CD4-positive, alpha-beta T cell (primary cell): Measurements from ENCODE around the gene SCN1A. TPM values are rescaled to one million over a fixed set of nuclear protein-coding genes. Genes with fewer than 3 reads are reported as not detected.
"Not testable (repeated sequence)": the region's sequence is repeated elsewhere in the genome, so short reads cannot be mapped to it uniquely, and the experiment has no call there.

ENCODE experiments used
- ATAC-seq: fragments of 200-7000 bp; cut with Tn5 transposase; one replicate; pipeline ENCODE4 v1.10.0; 2022; ENCODE audit warnings: mild to moderate bottlenecking; ENCODE audit not compliant: poor library complexity
- CTCF ChIA-PET: fragments of 350-600 bp; sonication (Branson Sonifier 250); formaldehyde crosslinking; loops from one replicate; lab custom pipeline; 2021; ENCODE audit warnings: antibody characterized with exemption, inconsistent platforms; lab: Charles Lee
- POLR2A ChIA-PET: fragments of 350-600 bp; sonication (Branson Sonifier 250); formaldehyde crosslinking; loops from one replicate; lab custom pipeline; 2021; ENCODE audit warnings: antibody characterized with exemption, inconsistent platforms; lab: Charles Lee
- DNase-seq, 14 experiments: peaks; one replicate each; pipeline ENCODE4 v3.0.0-alpha.2; 2013 to 2020; ENCODE audit warnings: mixed read lengths in 2 of 14
- H3K27ac ChIP-seq, 2 donors: one replicate each; pipeline versions ENCODE4 v1.5.1 to v1.7.0; 2013; ENCODE audit warnings: low read length in 2 of 2, low read depth in 1 of 2, mild to moderate bottlenecking in 1 of 2
- H3K27me3 ChIP-seq, 2 experiments: 1 replicate in 1 of 2; 2 replicates in 1 of 2; pipeline versions ENCODE4 v1.6.1 to v1.7.0; 2013; ENCODE audit warnings: low read length in 2 of 2, control low read depth in 1 of 2, mild to moderate bottlenecking in 1 of 2, moderate library complexity in 1 of 2; ENCODE audit not compliant: insufficient read depth in 2 of 2, control insufficient read depth in 1 of 2
- H3K36me3 ChIP-seq: one replicate; pipeline ENCODE4 v1.6.1; 2013; ENCODE audit warnings: low read length, control low read depth; ENCODE audit not compliant: insufficient read depth
- H3K4me1 ChIP-seq: one replicate; pipeline ENCODE4 v1.6.1; 2013; ENCODE audit warnings: low read length, control low read depth; ENCODE audit not compliant: insufficient read depth
- H3K4me3 ChIP-seq: one replicate; pipeline ENCODE4 v1.5.1; 2013; ENCODE audit warnings: mild to moderate bottlenecking, low read length, moderate library complexity
- H3K9me3 ChIP-seq, 2 experiments: 1 replicate in 1 of 2; 2 replicates in 1 of 2; pipeline versions ENCODE4 v1.6.1 to v1.7.0; 2013; ENCODE audit warnings: low read length in 2 of 2, mild to moderate bottlenecking in 2 of 2, control low read depth in 1 of 2, moderate library complexity in 1 of 2; ENCODE audit not compliant: control insufficient read depth in 1 of 2, insufficient read depth in 1 of 2
- H3K27ac Mint-ChIP-seq: one replicate; pipeline ENCODE4 v1.8.0; 2020; ENCODE audit warnings: mixed read lengths
- H3K27me3 Mint-ChIP-seq: one replicate; pipeline ENCODE4 v1.8.0; 2021; ENCODE audit warnings: mixed read lengths
- H3K36me3 Mint-ChIP-seq: one replicate; pipeline ENCODE4 v1.8.0; 2021; ENCODE audit warnings: low read depth, mixed read lengths
- H3K4me1 Mint-ChIP-seq: one replicate; pipeline ENCODE4 v1.8.0; 2021; ENCODE audit warnings: low read depth, mixed read lengths
- H3K4me3 Mint-ChIP-seq: one replicate; pipeline ENCODE4 v1.8.0; 2020; ENCODE audit warnings: mild to moderate bottlenecking, mixed read lengths
- H3K9me3 Mint-ChIP-seq: one replicate; pipeline ENCODE4 v1.8.0; 2020; ENCODE audit warnings: mixed read lengths
- intact Hi-C, 2 experiments: fragments of 100-400 bp; cut with DNase I in 1 of 2; cut with micrococcal nuclease in 1 of 2; formaldehyde crosslinking; loops; one replicate each; pipeline versions ENCODE4 v1.15.1 to v1.9.0; 2023 to 2025; cut with DNase I, micrococcal nuclease
- total RNA-seq, 174 experiments: library from RNA in 2 of 174; stranded (reverse) in 2 of 174; gene quantifications; one replicate each; pipeline ENCODE4 v1.2.3 and lab custom pipeline; 2021 to 2026
- TF ChIP-seq, protein P1 (sequence below): fragments of 200-600 bp; IDR thresholded peaks from one replicate; pipeline ENCODE4 v1.8.0; 2022; ENCODE audit warnings: antibody characterized with exemption, mild to moderate bottlenecking

SCN1A gene
- total RNA-seq, 2 experiments from 2014 or later, result not detected

DNA sequence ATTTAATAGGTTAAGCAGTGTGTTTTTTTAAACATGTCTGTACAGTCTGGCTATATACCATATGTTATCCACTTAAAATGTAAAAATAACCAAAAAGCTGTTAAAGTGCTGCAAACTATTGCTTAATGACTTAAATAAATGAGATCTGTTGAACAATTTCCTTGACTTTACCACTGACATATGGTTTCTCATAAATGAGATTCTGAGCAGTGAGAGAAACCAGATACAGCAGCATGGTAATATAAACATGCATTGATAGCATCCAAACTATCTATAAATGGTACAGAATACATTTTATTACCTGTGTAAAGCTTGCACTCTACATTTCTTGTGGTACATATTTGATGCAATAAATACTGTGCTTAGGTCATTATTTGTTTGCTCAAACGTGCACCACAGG lies 138.0 kb downstream of the SCN1A start:
- no peaks in the 10 kb centered on the region for H3K36me3 ChIP-seq
- TF ChIP-seq, protein P1, sequence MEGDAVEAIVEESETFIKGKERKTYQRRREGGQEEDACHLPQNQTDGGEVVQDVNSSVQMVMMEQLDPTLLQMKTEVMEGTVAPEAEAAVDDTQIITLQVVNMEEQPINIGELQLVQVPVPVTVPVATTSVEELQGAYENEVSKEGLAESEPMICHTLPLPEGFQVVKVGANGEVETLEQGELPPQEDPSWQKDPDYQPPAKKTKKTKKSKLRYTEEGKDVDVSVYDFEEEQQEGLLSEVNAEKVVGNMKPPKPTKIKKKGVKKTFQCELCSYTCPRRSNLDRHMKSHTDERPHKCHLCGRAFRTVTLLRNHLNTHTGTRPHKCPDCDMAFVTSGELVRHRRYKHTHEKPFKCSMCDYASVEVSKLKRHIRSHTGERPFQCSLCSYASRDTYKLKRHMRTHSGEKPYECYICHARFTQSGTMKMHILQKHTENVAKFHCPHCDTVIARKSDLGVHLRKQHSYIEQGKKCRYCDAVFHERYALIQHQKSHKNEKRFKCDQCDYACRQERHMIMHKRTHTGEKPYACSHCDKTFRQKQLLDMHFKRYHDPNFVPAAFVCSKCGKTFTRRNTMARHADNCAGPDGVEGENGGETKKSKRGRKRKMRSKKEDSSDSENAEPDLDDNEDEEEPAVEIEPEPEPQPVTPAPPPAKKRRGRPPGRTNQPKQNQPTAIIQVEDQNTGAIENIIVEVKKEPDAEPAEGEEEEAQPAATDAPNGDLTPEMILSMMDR, result no peak
- H3K4me1 ChIP-seq, result no peaks in the 10 kb centered on the region
- no peaks in the 10 kb centered on the region for H3K36me3 Mint-ChIP-seq
- H3K27ac ChIP-seq, result no peak overlapping the region
- H3K9me3 Mint-ChIP-seq, result no peaks in the 10 kb centered on the region
- no peak overlapping the region for H3K4me3 ChIP-seq
- peaks cover 0 to 4% of the 10 kb centered on the region in 2 experiments for H3K27me3 ChIP-seq
- CTCF ChIA-PET, result no interaction called here
- no peak overlapping the region for H3K27ac Mint-ChIP-seq
- H3K27me3 Mint-ChIP-seq, result peaks cover 19% of the 10 kb centered on the region
- no peak overlapping the region for H3K4me3 Mint-ChIP-seq
- H3K4me1 Mint-ChIP-seq, result no peaks in the 10 kb centered on the region
- H3K9me3 ChIP-seq, result no peaks in the 10 kb centered on the region
- no peak for DNase-seq
- intact Hi-C loops, result no loop called here
- ATAC-seq, result no peak
- POLR2A ChIA-PET, result no interaction called here

DNA sequence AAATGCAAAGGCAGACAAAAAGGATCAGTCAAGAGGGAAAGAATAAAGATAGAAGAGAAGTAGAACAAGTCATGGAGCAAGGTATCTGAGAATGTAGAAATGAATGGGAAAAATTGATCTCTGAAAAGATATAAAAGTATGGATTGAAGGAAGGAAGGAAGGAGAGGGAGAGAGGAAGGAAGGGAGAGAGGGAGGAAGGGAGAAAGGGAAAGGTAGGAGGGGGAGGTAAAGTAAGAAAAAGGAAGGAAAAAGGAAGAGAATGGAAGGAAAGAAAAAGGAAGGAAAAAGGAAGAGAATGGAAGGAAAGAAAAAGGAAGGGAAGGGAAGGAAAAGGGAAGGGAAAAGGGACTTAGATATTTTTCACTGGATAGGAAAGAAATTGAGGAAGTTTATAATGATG lies 142.7 kb downstream of the SCN1A start:
- TF ChIP-seq, protein P1, result no peak
- no peaks in the 10 kb centered on the region for H3K4me1 Mint-ChIP-seq
- H3K27ac ChIP-seq, result no peak overlapping the region

DNA sequence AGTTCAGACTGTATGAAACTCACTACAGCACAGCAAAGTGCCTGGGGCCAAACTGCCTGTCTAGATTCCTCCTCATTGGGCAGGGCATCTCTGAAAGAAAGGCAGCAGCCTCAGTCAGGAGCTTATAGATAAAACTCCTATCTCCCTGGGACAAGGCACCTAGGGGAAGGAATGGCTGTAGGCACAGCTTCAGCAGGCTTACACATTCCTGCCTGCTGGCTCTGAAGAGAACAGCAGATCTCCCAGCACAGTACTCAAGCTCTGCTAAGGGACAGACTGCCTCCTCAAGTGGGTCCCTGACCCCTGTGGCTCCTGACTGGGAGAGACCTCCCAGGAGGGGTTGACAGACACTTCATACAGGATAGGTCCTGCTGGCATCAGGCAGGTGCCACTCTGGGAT lies 155.7 kb downstream of the SCN1A start:
- H3K27ac Mint-ChIP-seq, H3K4me1 Mint-ChIP-seq, H3K4me3 Mint-ChIP-seq, H3K9me3 Mint-ChIP-seq, H3K36me3 Mint-ChIP-seq, POLR2A ChIA-PET, ATAC-seq, H3K4me1 ChIP-seq, DNase-seq, H3K36me3 ChIP-seq, H3K4me3 ChIP-seq, H3K27me3 ChIP-seq, H3K27ac ChIP-seq, intact Hi-C loops, CTCF ChIA-PET, H3K9me3 ChIP-seq: not testable (repeated sequence)
- peaks cover 48% of the 10 kb centered on the region for H3K27me3 Mint-ChIP-seq

More for the DNA sequence above, 142.7 kb downstream of the SCN1A start:
- no peak for ATAC-seq
- intact Hi-C loops, result no loop called here
- no peaks in the 10 kb centered on the region for H3K9me3 ChIP-seq
- peaks cover 20% of the 10 kb centered on the region for H3K27me3 Mint-ChIP-seq
- no peaks in the 10 kb centered on the region for H3K36me3 ChIP-seq
- ChIA-PET POLR2A (no interaction called here), CTCF (no interaction called here)
- H3K27ac Mint-ChIP-seq, result no peak overlapping the region
- H3K27me3 ChIP-seq, result peaks cover 0 to 10% of the 10 kb centered on the region in 2 experiments
- H3K4me1 ChIP-seq, result no peaks in the 10 kb centered on the region
- H3K9me3 Mint-ChIP-seq, result no peaks in the 10 kb centered on the region
- no peak overlapping the region for H3K4me3 Mint-ChIP-seq
- no peaks in the 10 kb centered on the region for H3K36me3 Mint-ChIP-seq
- DNase-seq, result no peak
- H3K4me3 ChIP-seq, result no peak overlapping the region

DNA sequence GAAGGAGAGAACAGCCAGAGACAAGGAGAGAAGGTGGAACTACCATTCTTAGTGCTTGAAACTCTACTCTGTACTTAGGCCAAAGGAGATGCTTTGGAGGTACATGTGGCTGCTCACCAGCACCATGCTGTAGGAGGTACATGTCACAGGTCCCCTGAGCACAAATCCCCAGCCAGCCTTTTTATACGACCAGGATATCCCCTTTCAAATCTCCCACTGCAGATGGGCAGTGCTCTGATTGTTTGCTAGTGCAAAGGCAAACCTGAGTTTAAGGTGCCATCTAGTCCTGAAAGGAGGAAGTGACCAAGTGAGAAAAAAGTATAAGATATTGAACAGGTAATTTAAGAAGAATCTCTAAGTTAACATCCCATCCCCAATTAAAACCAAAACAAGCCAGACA lies 157.2 kb downstream of the SCN1A start:
- H3K9me3 ChIP-seq, result peaks cover 0 to 3% of the 10 kb centered on the region in 2 experiments
- CTCF ChIA-PET, result interaction anchor here (1.4 kb wide), 1 partner anchor 18 kb away, joined by 3 read pairs; no protein-coding TSS in a partner anchor
- H3K4me1 Mint-ChIP-seq, result no peaks in the 10 kb centered on the region
- no peak overlapping the region for H3K27ac ChIP-seq
- peaks cover 51% of the 10 kb centered on the region for H3K27me3 Mint-ChIP-seq
- H3K36me3 ChIP-seq, result no peaks in the 10 kb centered on the region
- H3K27me3 ChIP-seq, result peaks cover 0 to 5% of the 10 kb centered on the region in 2 experiments
- no peaks in the 10 kb centered on the region for H3K36me3 Mint-ChIP-seq
- H3K9me3 Mint-ChIP-seq, result no peaks in the 10 kb centered on the region
- H3K4me1 ChIP-seq, result no peaks in the 10 kb centered on the region
- H3K4me3 Mint-ChIP-seq, result no peak overlapping the region
- no peak overlapping the region for H3K27ac Mint-ChIP-seq
- POLR2A ChIA-PET, result no interaction called here
- DNase-seq, result no peak
- H3K4me3 ChIP-seq, result no peak overlapping the region
- no peak for ATAC-seq
- intact Hi-C loops, result no loop called here
- TF ChIP-seq, protein P1, result peak; percentile 9
